Measurements from ENCODE around the gene ITIH6.

DNA sequence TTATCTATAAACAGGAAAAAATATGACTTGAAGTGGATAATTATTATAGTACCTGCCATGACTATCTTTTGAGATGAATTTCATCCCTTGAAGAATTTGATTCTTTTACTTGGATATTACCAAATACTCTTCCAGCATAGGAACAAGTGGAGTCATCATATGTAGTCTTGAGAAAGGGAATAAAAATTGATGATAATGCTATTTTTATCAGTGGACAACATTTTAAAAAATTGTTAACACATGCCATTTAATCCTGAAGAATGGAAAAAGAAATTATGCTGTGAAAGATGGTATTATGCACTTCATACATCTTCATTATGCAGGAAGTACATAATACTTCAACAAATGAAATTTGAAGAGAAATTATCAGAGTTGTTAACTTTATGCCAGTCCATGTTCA is 83.6 kb downstream of the ITIH6 start:
- TF ChIP-seq CTCF (IDR thresholded peaks at IDR 0.05) (no peak), POLR2A (IDR thresholded peaks at IDR 0.05) (no peak)

All from transverse colon (tissue), 3 donors.